Measurements from ENCODE around the gene GUCY1A2. TPM values are rescaled to one million over a fixed set of nuclear protein-coding genes. Genes with fewer than 3 reads are reported as not detected.
"Not testable (repeated sequence)": the region's sequence is repeated elsewhere in the genome, so short reads cannot be mapped to it uniquely, and the experiment has no call there.

The GUCY1A2 gene
- total RNA-seq, 1 donor from 2014 or later: 99.2 TPM

GRCh38 chr11:106848526-106848925, 169.8 kb downstream of the GUCY1A2 start:
- DNase-seq (ENCODE audit: low spot score): no peak

GRCh38 chr11:106842134-106842533, 176.1 kb downstream of the GUCY1A2 start:
- DNase-seq (ENCODE audit: low spot score): no peak

GRCh38 chr11:106840947-106841346, 177.3 kb downstream of the GUCY1A2 start:
- no peak for DNase-seq (ENCODE audit: low spot score)

GRCh38 chr11:106840146-106840545, 178.1 kb downstream of the GUCY1A2 start:
- no peak for DNase-seq (ENCODE audit: low spot score)

GRCh38 chr11:106834567-106834966, 183.7 kb downstream of the GUCY1A2 start:
- DNase-seq (ENCODE audit: low spot score): no peak

- peak; percentile 47 for DNase-seq (ENCODE audit: low spot score)
These were observed 189.3 kb downstream of the GUCY1A2 start for GRCh38 chr11:106828976-106829375.

GRCh38 chr11:106828576-106828975, 189.7 kb downstream of the GUCY1A2 start:
- DNase-seq (ENCODE audit: low spot score): no peak

GRCh38 chr11:106827687-106828086, 190.6 kb downstream of the GUCY1A2 start:
- no peak for DNase-seq (ENCODE audit: low spot score)

GRCh38 chr11:106826558-106826957, 191.7 kb downstream of the GUCY1A2 start:
- DNase-seq (ENCODE audit: low spot score): not testable (repeated sequence)

GRCh38 chr11:106821826-106822225, 196.4 kb downstream of the GUCY1A2 start:
- no peak for DNase-seq (ENCODE audit: low spot score)

- no peak for DNase-seq (ENCODE audit: low spot score)
These were observed 197.0 kb downstream of the GUCY1A2 start for GRCh38 chr11:106821291-106821690.

- no peak for DNase-seq (ENCODE audit: low spot score)
These were observed 199.8 kb downstream of the GUCY1A2 start for GRCh38 chr11:106818443-106818842.

GRCh38 chr11:106815209-106815608, 203.1 kb downstream of the GUCY1A2 start:
- DNase-seq (ENCODE audit: low spot score): no peak

- DNase-seq (ENCODE audit: low spot score): no peak
These were observed 204.5 kb downstream of the GUCY1A2 start for GRCh38 chr11:106813806-106814205.

- DNase-seq (ENCODE audit: low spot score): peak; percentile 83
These were observed 224.2 kb downstream of the GUCY1A2 start for GRCh38 chr11:106794058-106794457.

GRCh38 chr11:106789406-106789805, 228.9 kb downstream of the GUCY1A2 start:
- DNase-seq (ENCODE audit: low spot score): no peak

- no peak for DNase-seq (ENCODE audit: low spot score)
These were observed 230.8 kb downstream of the GUCY1A2 start for GRCh38 chr11:106787454-106787853.

- peak; percentile 66 for DNase-seq (ENCODE audit: low spot score)
These were observed 232.2 kb downstream of the GUCY1A2 start for GRCh38 chr11:106785913-106786650.

- not testable (repeated sequence) for DNase-seq (ENCODE audit: low spot score)
These were observed 241.0 kb downstream of the GUCY1A2 start for GRCh38 chr11:106777302-106777701.

GRCh38 chr11:106770489-106771085, 247.7 kb downstream of the GUCY1A2 start:
- no peak for DNase-seq (ENCODE audit: low spot score)

GRCh38 chr11:106765469-106766258, 252.6 kb downstream of the GUCY1A2 start:
- no peak for DNase-seq (ENCODE audit: low spot score)

GRCh38 chr11:106763501-106763900, 254.8 kb downstream of the GUCY1A2 start:
- DNase-seq (ENCODE audit: low spot score): no peak

All from umbilical cord (tissue), 2 donors.